ENCODE data around the gene C22orf31.

C22orf31 gene

GRCh38 chr22:29028468-29028867 lies 33.2 kb downstream of the C22orf31 start:
- TF ChIP-seq CTCF (conservative IDR thresholded peaks at IDR 0.05; ENCODE audit: low read length), result no peak
- H3K4me3 ChIP-seq (ENCODE audit: low read length), result no peak overlapping the region
- no peak for DNase-seq (ENCODE audit: low read depth)

GRCh38 chr22:29026579-29026978 lies 35.1 kb downstream of the C22orf31 start:
- no peak for DNase-seq (ENCODE audit: low read depth)
- TF ChIP-seq CTCF (conservative IDR thresholded peaks at IDR 0.05; ENCODE audit: low read length), result no peak
- H3K4me3 ChIP-seq (ENCODE audit: low read length), result no peak overlapping the region

GRCh38 chr22:29023172-29023796 lies 38.3 kb downstream of the C22orf31 start:
- no peak for TF ChIP-seq CTCF (conservative IDR thresholded peaks at IDR 0.05; ENCODE audit: low read length)
- no peak overlapping the region for H3K4me3 ChIP-seq (ENCODE audit: low read length)

DNA sequence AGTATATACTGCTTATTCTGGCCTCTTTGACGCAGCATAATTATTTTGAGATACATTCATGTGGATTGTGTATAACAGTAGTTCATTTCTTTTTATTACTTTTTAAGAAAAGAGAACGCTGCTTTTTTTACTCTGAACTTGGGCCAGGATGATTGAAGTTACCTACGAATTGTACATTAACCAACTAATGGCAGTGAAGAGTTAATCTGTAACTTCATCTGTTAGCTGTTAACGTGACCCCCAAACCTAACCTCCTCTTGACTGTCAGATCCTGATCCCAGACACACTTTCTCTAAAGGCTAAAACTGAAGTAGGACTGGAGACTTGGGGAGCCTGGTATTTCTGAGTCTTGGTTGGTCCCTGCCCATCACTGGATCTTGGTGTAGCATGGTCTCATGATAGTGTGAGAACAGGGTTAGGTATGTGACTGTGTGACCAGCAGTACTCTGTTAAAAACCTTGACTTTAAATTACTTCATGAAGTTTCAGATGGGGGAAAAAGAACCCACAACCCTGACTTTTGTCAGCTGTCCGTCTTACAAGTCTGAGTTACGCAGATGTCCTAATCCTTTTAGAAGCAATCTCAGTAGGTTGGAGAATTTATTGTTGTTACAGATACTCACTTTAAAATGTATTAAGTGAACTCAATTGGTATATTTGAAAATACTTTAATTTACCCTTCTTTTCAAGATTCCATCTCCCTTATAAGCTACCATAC lies 39.4 kb downstream of the C22orf31 start:
- no peak for DNase-seq (ENCODE audit: low read depth)
- no peak for TF ChIP-seq CTCF (conservative IDR thresholded peaks at IDR 0.05; ENCODE audit: low read length)
- H3K4me3 ChIP-seq (ENCODE audit: low read length), result no peak overlapping the region

More at GRCh38 chr22:29023172-29023796, 38.3 kb downstream of the C22orf31 start:
- DNase-seq (ENCODE audit: low read depth), result no peak

DNA sequence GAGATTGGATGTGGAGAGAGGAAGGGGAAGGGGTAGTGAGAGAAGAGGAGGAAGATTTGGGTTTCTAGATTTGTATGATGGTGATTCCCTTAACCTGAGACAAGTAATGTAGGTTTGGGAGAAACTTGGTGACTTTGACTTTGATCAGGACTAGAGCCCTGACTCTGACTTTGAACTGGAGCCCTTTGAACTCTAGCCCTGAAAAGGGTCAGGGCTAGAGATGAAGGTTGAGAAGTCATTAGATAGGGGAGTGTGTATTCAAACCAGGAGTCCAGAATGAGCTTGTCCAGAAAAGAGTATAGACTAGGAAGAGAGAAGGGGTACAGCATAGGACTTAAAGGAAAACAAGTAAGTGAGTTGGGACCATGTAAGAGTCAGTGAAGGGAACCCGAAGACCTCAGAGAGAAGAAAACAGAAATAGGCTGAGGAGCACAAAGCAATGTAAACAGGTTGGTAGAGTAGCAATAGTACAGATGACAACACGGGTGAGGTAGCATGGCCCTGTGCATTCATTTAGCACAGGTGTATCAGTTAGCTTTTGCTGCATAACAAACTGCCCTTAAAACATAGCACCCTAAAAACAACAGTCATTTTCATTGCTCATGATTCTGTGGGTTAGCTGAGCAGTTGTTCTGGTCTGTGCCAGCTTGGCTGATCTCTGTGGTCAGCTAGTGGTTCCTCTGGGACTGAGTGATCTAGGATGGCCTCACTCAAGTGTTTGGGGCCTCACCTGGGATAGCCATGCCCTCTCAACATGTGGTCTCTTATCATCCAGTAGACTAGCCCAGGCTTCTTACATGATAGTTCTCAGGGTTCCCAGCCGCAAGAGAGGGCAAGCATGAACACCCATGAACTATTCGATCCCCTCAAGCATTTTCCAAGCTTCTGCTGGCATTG lies 43.1 kb downstream of the C22orf31 start:
- H3K4me3 ChIP-seq (ENCODE audit: low read length), result no peak overlapping the region
- TF ChIP-seq CTCF (conservative IDR thresholded peaks at IDR 0.05; ENCODE audit: low read length), result no peak
- DNase-seq (ENCODE audit: low read depth), result no peak

- DNase-seq (ENCODE audit: low read depth), result no peak
- H3K4me3 ChIP-seq (ENCODE audit: low read length), result no peak overlapping the region
- TF ChIP-seq CTCF (conservative IDR thresholded peaks at IDR 0.05; ENCODE audit: low read length), result no peak
Measured at GRCh38 chr22:29016067-29016938, 45.3 kb downstream of the C22orf31 start.

All from AG10803 (cell line).